ENCODE measurements around the gene ADCY10.
"Not testable (repeated sequence)": the region's sequence is repeated elsewhere in the genome, so short reads cannot be mapped to it uniquely, and the experiment has no call there.

ADCY10 gene

GRCh38 chr1:167882376-167882775, 31.6 kb downstream of the ADCY10 start:
- H3K36me3 Mint-ChIP-seq: peaks cover 5% of the 10 kb centered on the region
- H3K4me1 Mint-ChIP-seq (ENCODE audit: low read depth): no peaks in the 10 kb centered on the region
- peaks cover 4% of the 10 kb centered on the region for H3K27me3 Mint-ChIP-seq
- peaks cover 5% of the 10 kb centered on the region for H3K9me3 Mint-ChIP-seq (ENCODE audit: low read depth)
- no peak overlapping the region for H3K27ac Mint-ChIP-seq
- H3K4me3 Mint-ChIP-seq: no peak overlapping the region

DNA sequence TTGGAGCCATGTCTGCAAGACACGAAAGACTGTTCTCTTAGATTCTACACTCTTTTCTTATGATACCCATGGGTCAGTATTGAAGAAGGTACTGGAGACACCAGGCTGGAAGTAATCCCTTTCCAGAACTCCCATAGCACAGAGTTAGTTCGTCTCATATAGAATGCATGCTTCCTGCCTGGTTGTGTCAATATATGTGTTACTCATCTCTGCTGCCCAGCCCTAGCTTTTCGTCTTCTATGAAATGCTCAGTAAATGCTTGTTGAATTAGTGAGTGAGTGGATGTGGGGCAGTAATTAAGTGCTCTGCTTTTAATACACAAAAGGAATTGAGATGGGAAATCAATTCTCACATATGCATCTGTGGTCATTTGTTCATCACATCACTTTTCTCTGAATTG, 32.1 kb downstream of the ADCY10 start:
- Mint-ChIP-seq H3K27me3 (peaks cover 4% of the 10 kb centered on the region), H3K36me3 (peaks cover 5% of the 10 kb centered on the region), H3K4me1 (ENCODE audit: low read depth) (no peaks in the 10 kb centered on the region), H3K9me3 (ENCODE audit: low read depth) (peaks cover 5% of the 10 kb centered on the region), H3K4me3 (no peak overlapping the region), H3K27ac (no peak overlapping the region)

DNA sequence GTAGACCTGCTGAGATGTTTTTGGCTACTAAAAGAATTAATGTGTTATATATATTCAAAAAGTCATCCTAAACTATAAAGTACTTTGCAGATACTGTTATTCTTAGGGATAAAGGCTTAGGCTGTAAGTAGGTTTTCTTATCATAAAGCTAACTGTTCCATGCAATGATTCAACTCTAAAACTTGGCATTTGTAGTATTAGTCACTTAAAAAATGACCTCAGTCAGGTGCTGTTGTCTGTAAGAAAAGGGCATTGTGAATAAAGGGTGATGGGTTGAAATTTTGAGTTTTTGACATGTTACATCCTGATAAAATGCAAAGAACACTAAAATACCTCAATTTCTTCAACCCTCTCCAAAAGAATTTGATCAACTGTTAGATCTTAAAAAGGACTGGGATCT, 32.9 kb downstream of the ADCY10 start:
- Mint-ChIP-seq H3K27me3 (peaks cover 4% of the 10 kb centered on the region), H3K4me3 (no peak overlapping the region), H3K27ac (no peak overlapping the region), H3K9me3 (ENCODE audit: low read depth) (peaks cover 5% of the 10 kb centered on the region), H3K36me3 (peaks cover 5% of the 10 kb centered on the region), H3K4me1 (ENCODE audit: low read depth) (no peaks in the 10 kb centered on the region)

- peaks cover 5% of the 10 kb centered on the region for H3K36me3 Mint-ChIP-seq
- H3K27ac Mint-ChIP-seq: no peak overlapping the region
- peaks cover 5% of the 10 kb centered on the region for H3K9me3 Mint-ChIP-seq (ENCODE audit: low read depth)
- H3K27me3 Mint-ChIP-seq: peaks cover 4% of the 10 kb centered on the region
- H3K4me1 Mint-ChIP-seq (ENCODE audit: low read depth): no peaks in the 10 kb centered on the region
- no peak overlapping the region for H3K4me3 Mint-ChIP-seq
Measured at GRCh38 chr1:167880580-167881021, 33.3 kb downstream of the ADCY10 start.

DNA sequence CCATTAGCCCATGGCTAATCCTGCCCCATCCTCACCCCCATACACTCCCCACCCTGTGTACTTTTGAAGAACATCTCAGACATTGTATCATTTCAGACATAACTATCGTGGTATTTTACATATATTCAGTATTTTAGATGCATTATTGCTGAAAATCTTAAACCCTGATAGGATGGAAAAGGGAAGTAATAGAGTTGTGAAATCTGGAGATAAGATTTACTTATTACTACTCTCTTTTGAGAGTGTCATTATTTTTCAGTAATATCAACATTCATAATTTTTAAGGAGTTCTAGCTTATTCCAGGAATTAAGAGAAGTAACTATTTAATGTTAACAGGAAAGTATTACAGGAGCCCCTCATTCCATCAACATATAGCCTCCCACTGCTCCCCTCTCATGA, 34.4 kb downstream of the ADCY10 start:
- H3K4me3 Mint-ChIP-seq: no peak overlapping the region
- H3K9me3 Mint-ChIP-seq (ENCODE audit: low read depth): no peaks in the 10 kb centered on the region
- H3K4me1 Mint-ChIP-seq (ENCODE audit: low read depth): no peaks in the 10 kb centered on the region
- H3K36me3 Mint-ChIP-seq: no peaks in the 10 kb centered on the region
- no peak overlapping the region for H3K27ac Mint-ChIP-seq
- no peaks in the 10 kb centered on the region for H3K27me3 Mint-ChIP-seq

GRCh38 chr1:167878372-167879160, 35.4 kb downstream of the ADCY10 start:
- Mint-ChIP-seq H3K4me3 (no peak overlapping the region), H3K27me3 (no peaks in the 10 kb centered on the region), H3K9me3 (ENCODE audit: low read depth) (no peaks in the 10 kb centered on the region), H3K4me1 (ENCODE audit: low read depth) (no peaks in the 10 kb centered on the region), H3K27ac (no peak overlapping the region), H3K36me3 (no peaks in the 10 kb centered on the region)

DNA sequence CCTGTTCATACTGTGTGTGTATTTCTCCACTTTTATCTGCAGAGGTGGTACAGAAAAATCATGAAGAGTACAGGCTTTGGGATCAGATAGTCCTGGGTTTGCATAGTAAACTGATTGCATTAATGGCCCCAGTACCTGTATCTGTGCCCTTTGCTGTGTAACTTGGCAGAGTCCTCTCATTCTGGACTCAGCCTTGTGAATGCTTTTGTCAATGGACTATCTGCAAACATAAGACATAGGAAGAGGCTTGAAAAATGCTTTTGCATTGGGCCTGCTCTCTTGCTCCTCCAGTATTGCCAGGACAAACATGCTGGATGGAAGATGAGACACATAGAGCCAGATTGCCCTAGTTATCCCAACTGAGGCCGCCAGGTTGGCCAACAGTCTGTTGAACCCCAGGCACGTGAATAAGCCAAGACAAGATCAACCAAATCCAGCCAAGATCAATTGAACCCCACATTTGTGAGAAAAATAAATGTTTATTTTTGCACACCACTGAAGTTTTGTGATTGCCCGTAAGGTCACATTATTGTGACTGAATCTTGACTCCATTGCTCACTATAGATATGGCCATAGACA, 37.2 kb downstream of the ADCY10 start:
- Mint-ChIP-seq H3K36me3 (no peaks in the 10 kb centered on the region), H3K4me1 (ENCODE audit: low read depth) (no peaks in the 10 kb centered on the region), H3K9me3 (ENCODE audit: low read depth) (no peaks in the 10 kb centered on the region), H3K27ac (no peak overlapping the region), H3K4me3 (no peak overlapping the region), H3K27me3 (no peaks in the 10 kb centered on the region)

DNA sequence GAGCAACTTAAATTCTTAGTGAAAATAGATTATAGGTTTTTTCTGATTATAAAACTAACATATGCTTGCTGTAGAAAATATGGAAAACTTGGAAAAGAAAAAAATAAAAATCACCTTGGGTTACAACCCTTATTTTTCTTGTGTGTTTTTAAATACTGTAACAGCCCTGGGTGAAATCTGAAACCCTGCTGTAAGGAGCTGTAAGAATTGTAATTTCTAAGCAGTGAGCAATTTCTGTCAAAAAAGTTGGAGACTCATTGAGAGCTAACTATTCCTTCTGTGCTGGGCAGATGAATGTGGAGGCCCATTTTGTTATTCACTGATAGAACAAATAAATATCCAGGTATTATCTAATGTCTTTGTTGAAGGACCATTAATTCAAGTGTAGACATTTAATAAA, 42.6 kb downstream of the ADCY10 start:
- Mint-ChIP-seq H3K9me3 (ENCODE audit: low read depth) (no peaks in the 10 kb centered on the region), H3K4me1 (ENCODE audit: low read depth) (no peaks in the 10 kb centered on the region), H3K36me3 (no peaks in the 10 kb centered on the region), H3K4me3 (no peak overlapping the region), H3K27ac (no peak overlapping the region), H3K27me3 (no peaks in the 10 kb centered on the region)

DNA sequence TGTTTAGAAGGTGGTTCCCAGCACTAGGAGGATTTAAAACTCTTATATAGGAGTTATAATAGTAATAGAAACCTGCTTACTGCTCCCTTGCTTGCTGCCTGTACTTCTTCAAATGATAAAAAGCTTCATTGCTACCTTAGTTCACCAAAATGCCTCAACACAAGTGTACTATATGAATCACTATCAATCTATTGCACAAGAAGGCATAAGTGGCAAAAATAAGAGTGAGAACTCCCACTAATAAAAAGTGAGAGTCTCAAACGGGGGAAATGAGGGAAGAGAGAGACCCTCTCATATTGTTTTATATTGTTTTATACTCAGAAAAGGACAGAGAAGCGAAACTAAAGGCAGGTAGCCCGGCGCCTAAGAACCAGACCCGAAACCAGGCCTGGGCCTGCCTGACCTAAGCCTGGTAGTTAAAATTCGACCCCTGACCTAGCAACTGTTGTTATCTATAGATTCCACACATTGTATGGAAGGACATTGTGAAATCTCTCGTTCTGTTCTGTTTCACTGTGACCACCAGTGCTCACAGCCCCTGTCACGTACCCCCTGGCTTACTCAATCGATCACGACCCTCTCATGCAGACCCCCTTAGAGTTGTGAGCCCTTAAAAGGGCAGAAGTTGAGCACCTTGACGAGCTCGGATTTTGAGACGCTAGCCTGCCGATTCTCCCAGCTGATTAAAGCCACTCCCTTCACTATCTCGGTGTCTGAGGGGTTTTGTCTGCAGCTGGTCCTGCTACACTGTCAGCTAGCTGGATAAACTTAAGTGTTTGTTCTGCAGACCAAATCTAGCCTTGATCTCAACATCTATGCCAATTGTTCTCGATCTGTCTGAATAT, 44.6 kb downstream of the ADCY10 start:
- not testable (repeated sequence) for H3K27ac Mint-ChIP-seq; H3K4me3 Mint-ChIP-seq; H3K4me1 Mint-ChIP-seq (ENCODE audit: low read depth); H3K27me3 Mint-ChIP-seq; H3K9me3 Mint-ChIP-seq (ENCODE audit: low read depth); H3K36me3 Mint-ChIP-seq

DNA sequence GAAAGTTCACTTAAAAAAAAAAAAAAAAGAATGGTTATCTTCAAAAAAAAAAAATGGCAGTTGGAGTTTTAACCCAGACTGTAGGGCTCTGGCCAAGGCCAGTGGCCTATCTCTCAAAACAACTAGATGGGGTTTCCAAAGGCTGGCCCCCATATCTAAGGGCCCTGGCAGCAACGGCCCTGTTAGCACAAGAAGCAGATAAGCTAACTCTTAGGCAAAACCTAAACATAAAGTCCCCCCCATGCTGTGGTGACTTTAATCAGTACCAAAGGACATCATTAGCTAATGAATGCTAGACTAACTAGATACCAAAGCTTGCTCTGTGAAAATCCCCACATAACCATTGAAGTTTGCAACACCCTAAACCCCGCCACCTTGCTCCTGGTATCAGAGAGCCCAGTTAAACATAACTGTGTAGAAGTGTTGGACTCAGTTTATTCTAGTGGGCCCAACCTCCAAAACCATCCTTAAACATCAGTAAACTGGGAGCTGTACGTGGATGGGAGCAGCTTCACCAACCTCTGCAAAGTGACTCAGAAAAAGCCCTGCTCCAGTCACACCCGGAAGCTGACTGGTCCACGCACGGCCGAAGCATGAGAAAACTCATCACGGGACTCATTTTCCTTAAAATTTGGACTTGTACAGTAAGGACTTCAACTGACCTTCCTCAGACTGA, 47.1 kb downstream of the ADCY10 start:
- H3K4me3 Mint-ChIP-seq; H3K27me3 Mint-ChIP-seq; H3K4me1 Mint-ChIP-seq (ENCODE audit: low read depth); H3K36me3 Mint-ChIP-seq; H3K27ac Mint-ChIP-seq; H3K9me3 Mint-ChIP-seq (ENCODE audit: low read depth): not testable (repeated sequence)

DNA sequence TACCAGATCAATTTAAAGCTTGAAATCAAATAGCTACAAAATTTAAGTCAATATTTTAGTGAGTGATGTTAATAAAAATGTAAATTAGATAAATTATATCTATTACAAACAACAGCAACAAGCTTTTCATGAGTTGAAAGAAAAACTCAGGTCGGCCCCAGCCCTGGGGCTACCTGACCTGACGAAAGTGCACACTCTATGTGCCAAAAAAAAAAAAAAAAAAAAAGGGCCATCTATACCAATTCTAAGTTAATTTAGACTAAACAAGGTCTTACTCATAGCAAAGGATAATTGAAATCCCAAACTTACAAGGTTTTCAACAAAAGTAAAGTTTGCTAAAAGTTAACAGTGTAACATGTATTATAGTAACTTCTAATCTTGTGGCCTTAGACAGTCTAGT, 47.6 kb downstream of the ADCY10 start:
- not testable (repeated sequence) for H3K27me3 Mint-ChIP-seq; H3K27ac Mint-ChIP-seq; H3K9me3 Mint-ChIP-seq (ENCODE audit: low read depth); H3K4me1 Mint-ChIP-seq (ENCODE audit: low read depth); H3K36me3 Mint-ChIP-seq; H3K4me3 Mint-ChIP-seq

DNA sequence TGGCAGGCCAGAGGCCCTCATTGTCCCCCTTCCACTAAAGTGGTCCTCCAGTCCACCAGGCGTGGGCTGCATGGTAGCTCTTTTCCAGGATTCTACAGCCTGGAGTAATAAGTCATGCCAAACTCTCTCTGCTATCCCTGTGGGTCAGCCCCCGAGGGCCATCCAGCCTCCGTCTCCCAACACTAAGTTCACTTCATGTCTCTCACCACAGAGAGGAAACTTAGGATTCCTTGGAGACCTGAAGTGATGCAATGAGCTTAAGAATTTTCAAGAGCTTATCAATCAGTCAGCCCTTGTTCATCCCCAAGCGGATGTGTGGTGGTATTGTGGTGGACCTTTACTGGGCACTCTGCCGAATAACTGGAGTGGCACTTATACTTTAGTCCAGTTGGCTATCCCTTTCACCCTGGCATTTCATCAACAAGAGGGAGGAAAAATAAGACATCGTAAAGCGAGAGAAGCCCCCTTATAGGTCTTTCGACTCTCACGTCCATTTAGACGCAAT, 48.1 kb downstream of the ADCY10 start:
- not testable (repeated sequence) for H3K4me1 Mint-ChIP-seq (ENCODE audit: low read depth); H3K36me3 Mint-ChIP-seq; H3K9me3 Mint-ChIP-seq (ENCODE audit: low read depth); H3K4me3 Mint-ChIP-seq; H3K27me3 Mint-ChIP-seq; H3K27ac Mint-ChIP-seq

- not testable (repeated sequence) for H3K27me3 Mint-ChIP-seq; H3K9me3 Mint-ChIP-seq (ENCODE audit: low read depth); H3K4me1 Mint-ChIP-seq (ENCODE audit: low read depth); H3K36me3 Mint-ChIP-seq; H3K27ac Mint-ChIP-seq; H3K4me3 Mint-ChIP-seq
Measured at GRCh38 chr1:167865193-167865592, 48.7 kb downstream of the ADCY10 start.

- Mint-ChIP-seq H3K27ac (no peak overlapping the region), H3K4me3 (no peak overlapping the region), H3K4me1 (ENCODE audit: low read depth) (no peaks in the 10 kb centered on the region), H3K27me3 (no peaks in the 10 kb centered on the region), H3K36me3 (peaks cover 3% of the 10 kb centered on the region), H3K9me3 (ENCODE audit: low read depth) (no peaks in the 10 kb centered on the region)
Measured at GRCh38 chr1:167864392-167865032, 49.4 kb downstream of the ADCY10 start.
